ENCODE data around the gene TBX20.
"Not testable (repeated sequence)": the region's sequence is repeated elsewhere in the genome, so short reads cannot be mapped to it uniquely, and the experiment has no call there.

DNA sequence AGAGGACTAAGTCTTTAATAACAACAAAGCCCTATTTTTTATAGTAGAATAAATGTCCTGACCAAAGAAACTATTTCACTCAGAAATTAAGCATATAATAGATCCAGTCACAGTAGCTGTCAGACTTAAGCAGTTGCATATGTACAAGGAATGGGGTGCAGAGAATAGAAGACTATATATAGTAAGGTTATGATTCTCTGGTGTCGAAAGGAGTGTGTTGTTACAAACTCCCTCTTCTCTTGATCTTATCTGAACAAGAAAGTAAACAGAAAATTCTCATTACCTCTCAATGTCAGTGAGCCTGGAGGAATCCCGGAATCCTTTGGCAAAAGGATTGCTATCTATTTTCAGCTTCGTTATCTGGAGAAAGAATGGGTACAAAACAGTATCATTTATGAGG is 22.7 kb downstream of the TBX20 start:
- not testable (repeated sequence) for TF ChIP-seq CTCF (IDR thresholded peaks at IDR 0.05; ENCODE audit: low read depth, low read length); EZH2phosphoT487 (IDR thresholded peaks at IDR 0.05; ENCODE audit: low read depth)

Measured in OCI-LY3 (cell line).